Posterior cingulate gyrus (tissue), 11 donors: ENCODE measurements around the gene THOC5.
"Not testable (repeated sequence)": the region's sequence is repeated elsewhere in the genome, so short reads cannot be mapped to it uniquely, and the experiment has no call there.

Source experiments
- DNase-seq, 10 donors: peaks; one replicate each; pipeline versions ENCODE4 v3.0.0 to v3.0.0-alpha.2; 2020 to 2021; ENCODE audit warnings: mixed read lengths in 3 of 10
- intact Hi-C: fragments of 100-400 bp; cut with DNase I; formaldehyde crosslinking; loops from one replicate; pipeline ENCODE4 v1.15.1; 2023

Gene THOC5

DNA sequence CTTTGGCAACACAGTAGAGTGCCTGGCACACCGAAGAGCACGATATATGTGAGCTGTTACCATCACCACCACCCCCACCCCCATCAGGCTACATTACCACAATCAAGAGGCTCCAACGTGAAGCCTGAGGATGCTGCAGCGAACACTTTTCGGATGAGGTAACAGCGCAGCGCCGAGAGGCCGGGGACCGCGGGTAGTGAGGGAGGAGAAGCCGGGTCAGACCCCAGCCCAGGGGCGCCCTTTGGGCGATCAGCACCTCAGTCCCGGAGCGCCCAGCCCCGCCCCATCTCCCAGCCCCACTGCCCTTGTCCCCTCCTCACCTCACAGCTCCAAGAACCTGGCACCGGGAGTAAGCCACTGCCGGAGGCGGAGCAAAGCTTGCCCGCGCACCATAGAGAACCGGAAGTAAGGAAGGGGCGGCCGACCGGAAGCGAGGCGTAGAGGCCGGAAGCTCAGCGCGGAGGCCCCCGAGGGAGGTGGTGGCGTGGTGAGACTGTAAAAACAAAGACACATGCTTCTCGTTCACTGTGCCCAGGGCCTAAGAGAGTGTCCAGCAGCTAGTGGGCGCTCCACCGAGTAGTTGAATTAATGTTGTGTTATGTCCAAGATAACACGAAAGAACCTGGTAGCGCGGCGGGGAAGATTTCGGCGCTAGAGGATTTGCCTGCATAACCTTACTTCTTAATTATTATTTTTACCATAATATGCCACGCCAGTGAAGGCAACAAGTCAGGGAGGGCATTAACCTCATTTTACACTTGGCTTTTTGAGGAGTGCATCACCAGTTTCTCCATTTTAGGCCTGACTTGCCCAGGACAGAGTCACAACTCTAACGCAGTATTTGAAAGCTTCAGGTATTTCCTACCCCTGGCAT, at the start of gene THOC5:
THOC5 (minus strand) TSS at position 407 of the 874 bp plus-strand sequence. CDS start 4,610 bp downstream, outside the sequence.
- peak; percentile 91 to 99 (median 94) for DNase-seq
- intact Hi-C loops: no loop called here

DNA sequence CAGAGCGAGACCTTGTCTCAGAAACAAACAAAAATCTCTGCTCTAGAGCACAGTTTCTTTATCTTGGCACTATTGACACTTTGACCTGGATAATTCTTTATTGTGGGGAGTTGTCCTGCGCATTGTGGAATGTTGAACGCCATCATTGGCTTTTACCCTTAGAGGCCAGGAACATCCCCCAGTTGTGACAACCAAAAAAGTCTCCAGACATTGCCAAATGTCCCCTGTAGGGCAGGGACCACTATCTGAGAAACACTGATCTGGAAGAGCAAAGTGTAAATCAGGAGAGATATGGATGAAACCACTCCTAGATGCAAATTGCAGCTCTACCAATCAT, 45.1 kb upstream of the THOC5 start:
- intact Hi-C loops: no loop called here
- DNase-seq: no peak

DNA sequence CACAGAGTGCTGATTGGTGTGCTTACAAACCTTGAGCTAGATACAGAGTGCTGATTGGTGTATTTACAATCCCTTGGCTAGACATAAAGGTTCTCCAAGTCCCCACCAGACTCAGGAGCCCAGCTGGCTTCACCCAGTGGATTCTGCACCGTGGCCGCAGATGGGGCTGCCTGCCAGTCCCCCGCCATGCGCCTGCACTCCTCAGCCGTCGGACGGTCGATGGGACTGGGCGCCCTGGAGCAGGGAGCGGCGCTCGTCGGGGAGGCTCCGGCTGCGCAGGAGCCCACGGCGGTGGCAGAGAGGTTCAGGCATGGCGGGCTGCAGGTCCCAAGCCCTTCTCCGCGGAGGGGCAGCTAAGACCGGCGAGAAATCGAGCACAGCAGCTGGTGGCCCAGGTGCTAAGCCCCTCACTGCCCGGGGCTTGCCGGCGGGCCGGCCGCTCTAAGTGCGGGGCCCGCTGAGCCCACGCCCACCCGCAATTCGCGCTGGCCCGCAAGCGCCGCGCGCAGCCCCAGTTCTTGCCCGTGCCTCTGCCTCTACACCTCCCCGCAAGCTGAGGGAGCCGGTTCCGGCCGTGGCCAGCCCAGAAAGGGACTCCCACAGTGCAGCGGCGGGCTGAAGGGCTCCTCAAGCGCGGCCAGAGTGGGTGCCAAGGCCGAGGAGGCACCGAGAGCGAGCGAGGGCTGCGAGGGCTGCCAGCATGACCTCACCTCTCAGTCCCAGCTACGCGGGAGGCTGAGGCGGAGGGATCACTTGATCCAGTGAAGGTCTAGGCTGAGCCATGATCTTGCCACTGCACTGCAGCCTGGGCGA, 44.5 kb upstream of the THOC5 start:
- DNase-seq: peak in 1 of 10 donors; percentile 75
- intact Hi-C loops: not testable (repeated sequence)

DNA sequence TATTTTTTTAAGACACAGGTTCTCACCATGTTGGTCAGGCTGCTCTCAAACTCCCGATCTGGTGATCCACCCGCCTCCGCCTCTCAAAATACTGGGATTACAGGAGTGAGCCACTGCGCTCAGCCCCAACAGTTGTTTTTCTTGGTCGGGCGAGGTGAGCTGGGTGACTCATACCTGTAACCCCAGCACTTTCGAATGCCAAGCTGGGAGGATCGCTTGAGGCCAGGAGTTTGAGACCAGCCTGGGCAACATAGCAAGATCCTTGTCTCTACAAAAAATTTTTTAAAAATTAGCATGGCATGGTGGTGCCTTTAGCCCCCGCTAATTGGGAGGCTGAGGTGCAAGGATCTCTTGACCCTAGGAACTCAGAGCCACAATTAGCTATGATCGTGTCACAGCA, 42.9 kb upstream of the THOC5 start:
- intact Hi-C loops: no loop called here

DNA sequence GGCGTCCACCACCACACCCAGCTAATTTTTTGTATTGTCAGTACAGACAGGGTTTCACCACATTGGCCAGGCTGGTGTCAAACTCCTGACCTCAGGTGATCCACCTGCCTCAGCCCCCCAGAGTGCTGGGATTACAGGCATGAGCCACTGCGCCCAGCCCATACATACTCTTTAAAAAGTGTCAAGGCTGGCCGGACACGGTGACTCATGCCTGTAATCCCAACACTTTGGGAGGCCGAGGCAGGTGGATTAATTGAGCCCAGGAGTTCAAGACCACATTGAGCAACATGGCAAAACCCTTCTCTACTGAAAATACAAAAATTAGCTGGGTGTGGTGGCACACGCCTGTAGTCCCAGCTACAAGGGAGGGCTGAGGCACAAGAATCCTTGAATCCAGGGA, 40.9 kb upstream of the THOC5 start:
- DNase-seq: peak in 1 of 10 donors; percentile 44

More for the DNA sequence above, 42.9 kb upstream of the THOC5 start:
- DNase-seq: peak in 1 of 10 donors; percentile 8

DNA sequence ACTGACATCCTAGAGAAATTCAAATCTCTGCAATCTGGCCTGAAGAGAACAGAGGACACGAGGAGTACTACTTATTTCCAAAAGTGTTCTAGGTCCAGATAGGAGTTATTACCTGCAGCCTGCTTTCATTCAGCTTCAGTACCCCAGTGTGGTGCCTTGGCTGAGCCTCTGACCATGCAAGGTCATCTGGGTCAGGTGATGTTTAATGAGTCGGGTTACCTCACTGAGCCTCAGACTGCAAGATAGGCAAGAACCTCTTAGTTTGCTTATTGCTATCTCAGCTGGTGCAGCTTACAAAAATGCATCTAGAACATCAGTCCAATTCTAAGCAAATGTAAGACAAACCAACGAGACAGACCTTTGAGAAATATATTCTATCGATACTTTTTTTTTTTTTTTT, 40.4 kb upstream of the THOC5 start:
- intact Hi-C loops: no loop called here
- DNase-seq: peak in 1 of 10 donors; percentile 32

More for the DNA sequence above, 40.9 kb upstream of the THOC5 start:
- intact Hi-C loops: not testable (repeated sequence)

DNA sequence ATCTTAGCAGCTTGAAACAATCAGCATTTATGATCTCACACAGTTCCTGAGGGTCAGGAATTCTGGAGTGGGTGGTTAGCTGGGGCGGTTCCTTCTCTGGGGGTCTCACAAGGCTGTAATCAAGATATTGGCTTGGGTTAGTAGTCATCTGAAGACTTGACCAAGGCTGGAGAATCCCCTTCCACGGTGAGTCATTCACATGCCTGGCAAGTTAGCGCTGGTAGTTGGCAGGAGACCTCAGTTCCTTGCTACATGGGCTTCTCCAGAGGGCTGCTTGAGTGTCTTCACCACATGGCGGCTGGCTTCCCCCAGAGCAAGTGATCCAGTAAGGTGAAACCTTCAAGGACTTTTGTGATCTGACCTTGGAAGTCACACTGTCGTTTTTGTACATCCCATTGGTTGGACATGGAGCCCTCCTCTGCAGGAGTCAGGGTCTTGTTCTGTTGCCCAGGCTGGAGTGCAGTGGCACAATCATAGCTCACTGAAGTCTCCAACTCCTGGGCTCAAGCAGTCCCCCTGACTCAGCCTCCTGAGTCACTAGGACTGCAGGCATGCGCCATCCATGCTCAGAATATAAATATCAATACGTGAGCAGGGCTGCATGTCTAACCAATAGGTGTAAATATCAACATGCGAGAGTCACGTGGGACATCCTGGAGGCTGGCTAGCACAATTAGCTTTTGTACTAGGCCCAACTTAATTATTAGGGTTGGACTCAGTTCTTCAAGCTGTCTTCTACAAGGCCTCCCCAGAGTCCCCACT, 34.6 kb upstream of the THOC5 start:
- intact Hi-C loops: no loop called here
- DNase-seq: peak in 1 of 10 donors; percentile 61

DNA sequence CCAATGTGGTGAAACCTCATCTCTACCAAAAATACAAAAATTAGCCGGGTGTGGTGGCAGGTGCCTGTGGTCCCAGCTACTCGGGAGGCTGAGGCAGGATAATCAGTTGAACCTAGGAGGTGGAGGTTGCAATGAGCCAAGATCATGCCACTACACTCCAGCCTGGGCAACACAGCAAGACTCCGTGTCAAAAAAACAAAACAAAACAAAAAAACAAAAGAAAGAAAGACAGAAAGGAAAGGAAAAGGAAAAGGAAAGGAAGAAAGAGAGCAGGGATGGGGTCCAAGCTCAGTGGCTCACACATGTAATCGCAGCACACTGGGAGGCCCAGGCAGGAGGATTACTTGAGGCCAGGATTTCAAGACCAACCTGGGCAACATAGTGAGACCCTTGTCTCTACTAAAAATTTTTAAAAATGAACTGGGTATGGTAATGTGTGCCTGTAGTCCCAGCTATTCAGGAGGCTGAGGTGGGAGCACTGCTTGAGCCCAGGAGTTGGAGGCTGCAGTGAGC, 32.7 kb upstream of the THOC5 start:
- DNase-seq: peak in 1 of 10 donors; percentile 18
- intact Hi-C loops: not testable (repeated sequence)

DNA sequence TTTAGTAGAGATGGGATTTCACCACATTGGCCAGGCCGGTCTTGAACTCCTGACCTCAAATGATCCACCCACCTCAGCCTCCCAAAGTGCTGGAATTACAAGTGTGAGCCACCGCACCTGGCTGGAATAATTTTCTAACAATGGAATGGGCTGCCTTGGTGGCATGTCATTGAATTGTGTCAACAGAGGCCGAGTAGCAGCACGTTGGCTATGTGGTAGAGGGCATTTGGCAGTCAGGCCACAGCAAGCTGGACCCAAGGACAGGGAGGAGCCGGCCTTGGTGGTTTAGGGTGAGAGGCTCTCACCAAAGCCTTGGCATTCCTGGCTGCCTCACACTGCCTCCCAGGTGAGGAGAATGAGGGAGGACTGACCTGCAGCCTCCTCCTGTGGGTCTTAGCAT, 31.4 kb upstream of the THOC5 start:
- intact Hi-C loops: no loop called here
- DNase-seq: no peak

DNA sequence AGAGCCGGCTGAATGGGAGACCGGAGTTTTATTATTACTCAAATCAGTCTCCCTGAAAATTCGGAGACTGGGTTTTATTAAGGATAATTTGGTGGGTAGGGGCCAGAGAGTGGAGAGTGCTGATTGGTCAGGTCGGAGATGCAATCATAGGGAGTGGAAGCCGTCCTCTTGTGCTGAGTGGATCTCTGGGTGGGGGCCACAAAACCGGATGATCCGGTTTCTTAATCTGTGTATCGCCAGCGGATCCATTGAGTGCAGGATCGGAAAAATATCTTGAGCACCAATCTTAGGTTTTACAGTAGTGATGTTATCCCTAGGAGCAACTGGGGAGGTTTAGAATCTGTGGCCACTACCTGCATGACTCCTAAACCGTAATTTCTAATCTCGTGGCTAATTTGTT, 28.2 kb upstream of the THOC5 start:
- intact Hi-C loops: no loop called here
- DNase-seq: no peak

DNA sequence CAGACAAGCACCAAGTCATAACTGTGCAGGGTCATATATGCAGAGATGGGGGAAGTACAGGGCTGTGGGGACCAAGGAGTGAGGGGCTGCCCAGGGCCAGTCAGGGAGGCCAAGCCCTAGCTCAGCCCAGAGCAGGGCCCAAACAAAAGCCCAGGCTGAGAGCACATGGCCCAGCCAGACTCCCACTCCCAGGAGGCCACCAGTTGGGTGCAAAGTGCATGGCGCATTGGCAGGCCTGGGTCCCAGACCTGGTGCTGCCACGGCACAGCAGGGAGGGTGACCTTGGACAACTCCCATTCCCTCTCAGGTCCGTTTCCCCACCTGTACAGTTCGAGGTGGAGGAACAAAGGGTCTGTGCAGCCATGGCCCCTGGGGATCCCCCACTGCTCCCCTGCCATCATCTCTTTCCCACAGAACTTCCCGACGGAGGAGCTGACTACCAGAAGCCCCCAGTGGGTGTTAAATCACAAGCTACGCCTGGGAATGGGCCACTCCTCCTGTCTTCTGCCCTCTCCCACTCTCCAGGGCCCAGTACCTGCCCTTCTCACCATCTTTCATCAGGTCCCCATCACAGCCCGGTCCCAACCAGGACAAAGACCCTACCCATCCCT, 26.7 kb upstream of the THOC5 start:
- no peak for DNase-seq
- intact Hi-C loops: no loop called here

DNA sequence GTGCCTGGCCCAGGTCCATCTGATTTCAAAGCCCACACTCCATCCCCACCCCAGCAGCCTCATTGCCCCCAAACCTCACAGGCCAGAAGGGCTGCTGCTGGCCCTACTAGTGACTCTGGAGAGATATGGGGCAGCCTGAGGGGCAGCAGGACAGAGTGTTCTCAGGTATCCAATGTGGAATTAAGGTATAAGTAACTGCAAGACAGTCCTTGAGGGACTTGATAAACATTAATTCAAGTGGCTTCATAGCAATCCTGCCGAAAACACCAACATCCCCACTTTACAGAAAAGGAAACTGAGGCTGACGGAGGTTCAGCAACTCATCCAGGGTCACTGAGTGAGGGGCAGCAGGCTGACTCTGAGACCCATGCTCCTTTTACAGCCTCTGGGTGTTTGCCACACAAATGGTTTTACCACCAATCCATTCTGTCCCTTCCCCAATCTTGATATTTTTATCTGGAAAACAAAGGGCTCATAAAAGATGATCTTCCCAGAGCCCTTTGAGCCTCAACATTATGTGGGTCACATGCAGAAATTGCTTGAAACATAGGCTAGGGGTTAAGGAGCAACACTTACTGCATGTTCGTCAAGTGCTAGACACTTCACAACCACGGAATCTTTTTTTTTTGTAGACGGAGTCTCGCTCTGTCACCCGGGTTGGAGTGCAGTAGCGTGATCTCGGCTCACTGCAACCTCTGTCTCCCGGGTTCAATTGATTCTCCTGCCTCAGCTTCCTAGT, 25.1 kb upstream of the THOC5 start:
- DNase-seq: no peak
- intact Hi-C loops: no loop called here

DNA sequence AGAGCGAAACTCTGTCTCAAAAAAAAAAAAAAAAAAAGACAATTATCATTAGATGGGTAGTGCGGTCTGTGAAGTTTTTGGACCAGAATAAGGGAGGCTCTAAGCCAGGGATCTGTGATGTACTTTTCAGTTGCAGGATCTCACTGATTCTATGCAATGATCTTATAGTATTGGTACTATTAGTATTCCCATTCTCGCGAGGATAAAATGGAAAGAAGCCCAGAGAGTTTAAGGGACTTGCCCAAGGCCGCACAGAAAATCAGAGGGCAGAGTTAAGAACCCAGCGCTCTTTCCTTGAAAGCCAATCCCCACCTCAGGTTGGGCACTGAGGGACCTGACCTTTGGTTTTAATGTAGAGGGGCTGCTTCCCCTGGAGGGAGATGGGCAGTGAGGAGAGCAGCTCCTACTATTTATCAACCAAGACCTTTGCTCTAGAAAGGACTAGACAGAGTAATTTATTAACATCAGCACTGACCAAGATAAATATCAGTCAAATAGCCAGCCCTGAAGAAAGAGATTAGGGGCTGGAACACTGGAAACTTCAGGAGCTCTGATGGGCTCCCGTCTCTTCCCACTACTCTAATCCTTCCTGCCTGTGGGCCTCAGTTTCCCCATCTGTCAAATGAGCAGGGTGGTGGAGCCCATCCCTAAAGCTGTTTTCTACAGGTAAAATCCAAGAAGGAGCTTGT, 21.3 kb upstream of the THOC5 start:
- no peak for DNase-seq
- intact Hi-C loops: no loop called here

DNA sequence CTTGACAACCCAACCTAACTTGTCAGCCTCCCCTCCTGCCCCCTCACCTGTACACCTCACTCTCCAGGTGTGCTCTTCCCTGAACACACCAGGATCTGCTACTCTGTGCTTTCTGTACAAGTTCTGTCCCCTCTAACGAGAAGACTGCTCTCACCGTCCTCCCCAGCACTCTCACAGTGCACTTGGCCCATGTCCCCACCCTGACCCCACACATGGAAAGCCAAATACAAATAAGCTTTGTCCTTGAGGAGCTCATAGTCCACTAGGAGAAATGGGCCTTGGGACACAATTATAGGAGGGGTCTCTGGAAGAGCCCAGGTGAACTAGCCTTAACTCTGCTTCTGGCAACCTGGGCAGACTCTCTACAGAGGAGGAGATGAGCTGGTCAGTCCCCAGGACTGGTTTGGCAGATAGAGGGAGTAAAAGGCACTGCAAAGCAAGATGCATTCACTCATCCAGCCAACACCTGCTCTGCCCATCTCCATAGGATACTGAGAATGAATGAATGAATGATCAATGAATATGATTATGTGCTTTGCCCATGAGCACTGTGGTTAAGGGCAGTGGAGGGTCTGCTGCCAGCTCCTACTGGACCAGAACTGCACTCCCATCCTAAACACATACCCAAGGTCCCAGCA, 17.5 kb upstream of the THOC5 start:
- no peak for DNase-seq

DNA sequence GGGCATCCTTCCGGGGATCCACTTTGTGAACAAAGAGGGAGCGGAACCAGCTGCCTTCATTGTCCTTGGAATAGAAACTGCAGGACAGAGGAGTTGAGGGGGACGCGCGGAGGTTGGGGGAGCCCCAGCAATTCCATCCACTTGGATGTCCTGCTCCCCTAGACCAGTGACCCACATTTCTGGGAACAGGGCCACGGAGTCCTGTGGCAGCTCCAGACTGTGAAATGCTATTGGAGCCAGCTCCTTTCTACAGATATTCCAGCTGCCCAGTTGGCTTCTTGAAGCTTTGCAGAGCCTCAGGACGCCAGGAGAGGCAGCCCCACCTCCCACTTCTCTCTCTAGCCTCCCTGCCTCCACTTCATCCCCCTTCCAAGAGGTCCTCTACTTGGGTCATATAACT, 16.9 kb upstream of the THOC5 start:
- DNase-seq: peak in 4 of 10 donors; percentile 12 to 80 (median 24)
- intact Hi-C loops: no loop called here

More for the DNA sequence above, 17.5 kb upstream of the THOC5 start:
- intact Hi-C loops: no loop called here

DNA sequence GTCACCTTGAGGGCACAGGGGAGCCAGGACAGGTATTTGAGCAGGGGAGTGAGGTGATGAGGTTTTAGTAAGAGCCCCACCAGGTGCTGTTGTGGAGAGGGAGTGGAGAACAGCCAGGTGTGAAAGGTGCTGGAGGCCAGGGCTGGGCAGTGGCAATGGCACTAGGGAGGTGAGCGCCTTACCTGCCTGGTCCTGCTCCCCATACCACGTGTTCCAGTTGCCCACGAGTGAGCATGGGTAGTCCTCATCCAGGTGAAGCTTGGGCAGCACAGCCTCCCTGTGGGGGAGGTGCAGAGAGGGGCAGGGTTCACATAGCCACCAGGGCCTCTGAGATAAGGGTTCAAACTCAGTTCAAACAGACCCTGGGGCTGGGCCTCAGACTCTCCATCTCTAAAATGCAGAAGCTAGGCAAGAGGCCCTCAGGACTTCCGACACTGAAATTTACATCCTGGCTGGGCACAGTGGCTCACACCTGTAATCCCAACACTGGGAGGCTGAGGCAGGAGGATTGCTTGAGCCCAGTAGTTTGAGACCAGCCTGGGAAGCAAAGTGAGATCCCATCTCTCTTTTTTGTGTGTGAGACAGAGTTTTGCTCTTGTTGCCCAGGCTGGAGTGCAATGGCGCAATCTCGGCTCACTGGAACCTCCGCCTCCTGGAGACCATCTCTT, 15.6 kb upstream of the THOC5 start:
- intact Hi-C loops: no loop called here

DNA sequence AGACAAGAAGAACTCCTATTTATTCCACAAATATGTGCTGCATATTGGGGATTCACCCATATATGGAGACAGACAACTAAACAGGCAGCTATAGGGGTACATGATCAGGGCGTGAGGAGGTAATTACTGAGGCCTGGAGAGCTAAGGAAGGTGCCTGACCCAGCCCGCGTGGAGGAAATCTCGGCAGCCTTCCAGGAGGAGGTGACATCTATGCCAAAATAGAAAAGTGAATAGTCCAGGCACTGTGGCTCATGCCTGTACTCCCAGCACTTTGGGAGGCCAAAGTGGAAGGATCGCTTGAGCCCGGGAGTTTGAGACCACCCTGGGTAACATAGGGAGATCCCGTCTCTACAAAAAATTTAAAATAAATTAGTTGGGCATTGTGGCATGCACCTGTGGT, 13.8 kb upstream of the THOC5 start:
- peak in 1 of 10 donors; percentile 27 for DNase-seq
- intact Hi-C loops: no loop called here

More for the DNA sequence above, 15.6 kb upstream of the THOC5 start:
- peak in 1 of 10 donors; percentile 51 for DNase-seq

DNA sequence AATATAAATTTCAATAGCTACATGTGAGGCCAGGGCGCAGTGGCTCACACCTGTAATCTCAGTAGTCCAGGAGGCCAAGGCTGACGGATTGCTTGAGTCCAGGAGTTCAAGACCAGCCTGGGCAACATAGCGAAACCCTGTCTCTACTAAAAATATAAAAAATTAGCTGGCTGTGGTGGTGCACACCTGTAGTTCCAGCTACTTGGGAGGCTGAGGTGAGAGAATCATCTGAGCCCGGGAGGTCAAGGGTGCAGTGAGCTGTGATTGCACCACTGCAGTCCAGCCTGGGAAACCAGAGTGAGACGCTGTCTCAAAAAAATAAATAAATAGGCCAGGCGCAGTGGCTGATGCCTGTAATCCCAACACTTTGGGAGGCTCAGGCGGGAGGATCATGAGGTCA, 13.0 kb upstream of the THOC5 start:
- DNase-seq: peak in 1 of 10 donors; percentile 60
- intact Hi-C loops: not testable (repeated sequence)
